ENCODE data around the gene KCNAB1.

The KCNAB1 gene

DNA sequence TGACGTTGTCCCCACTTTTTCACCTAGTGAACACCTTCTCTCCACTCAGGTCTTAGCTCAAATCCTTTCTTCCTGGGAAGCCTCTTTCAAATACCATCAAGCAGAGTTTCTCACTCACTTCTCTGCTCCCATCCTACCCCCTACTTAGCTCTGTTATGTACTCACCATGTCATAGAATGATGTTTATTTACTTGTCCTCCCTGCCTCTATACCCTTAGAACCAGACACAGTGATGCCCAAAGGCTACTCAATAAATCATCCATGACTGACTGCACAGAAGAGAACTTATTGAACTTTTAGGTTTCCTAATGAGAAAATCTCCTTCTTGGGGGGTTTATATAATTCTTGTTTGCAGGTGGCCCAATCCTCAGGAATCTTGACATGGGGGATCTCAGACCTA, 280.4 kb downstream of the KCNAB1 start:
- DNase-seq (ENCODE audit: low read depth): no peak
- TF ChIP-seq, protein P1, sequence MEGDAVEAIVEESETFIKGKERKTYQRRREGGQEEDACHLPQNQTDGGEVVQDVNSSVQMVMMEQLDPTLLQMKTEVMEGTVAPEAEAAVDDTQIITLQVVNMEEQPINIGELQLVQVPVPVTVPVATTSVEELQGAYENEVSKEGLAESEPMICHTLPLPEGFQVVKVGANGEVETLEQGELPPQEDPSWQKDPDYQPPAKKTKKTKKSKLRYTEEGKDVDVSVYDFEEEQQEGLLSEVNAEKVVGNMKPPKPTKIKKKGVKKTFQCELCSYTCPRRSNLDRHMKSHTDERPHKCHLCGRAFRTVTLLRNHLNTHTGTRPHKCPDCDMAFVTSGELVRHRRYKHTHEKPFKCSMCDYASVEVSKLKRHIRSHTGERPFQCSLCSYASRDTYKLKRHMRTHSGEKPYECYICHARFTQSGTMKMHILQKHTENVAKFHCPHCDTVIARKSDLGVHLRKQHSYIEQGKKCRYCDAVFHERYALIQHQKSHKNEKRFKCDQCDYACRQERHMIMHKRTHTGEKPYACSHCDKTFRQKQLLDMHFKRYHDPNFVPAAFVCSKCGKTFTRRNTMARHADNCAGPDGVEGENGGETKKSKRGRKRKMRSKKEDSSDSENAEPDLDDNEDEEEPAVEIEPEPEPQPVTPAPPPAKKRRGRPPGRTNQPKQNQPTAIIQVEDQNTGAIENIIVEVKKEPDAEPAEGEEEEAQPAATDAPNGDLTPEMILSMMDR (IDR thresholded peaks at IDR 0.05; ENCODE audit: control insufficient read depth, insufficient read depth, low read depth, low read length, missing control alignments): no peak
- no peak overlapping the region for H3K4me3 ChIP-seq (ENCODE audit: control insufficient read depth, low read depth, low read length)

DNA sequence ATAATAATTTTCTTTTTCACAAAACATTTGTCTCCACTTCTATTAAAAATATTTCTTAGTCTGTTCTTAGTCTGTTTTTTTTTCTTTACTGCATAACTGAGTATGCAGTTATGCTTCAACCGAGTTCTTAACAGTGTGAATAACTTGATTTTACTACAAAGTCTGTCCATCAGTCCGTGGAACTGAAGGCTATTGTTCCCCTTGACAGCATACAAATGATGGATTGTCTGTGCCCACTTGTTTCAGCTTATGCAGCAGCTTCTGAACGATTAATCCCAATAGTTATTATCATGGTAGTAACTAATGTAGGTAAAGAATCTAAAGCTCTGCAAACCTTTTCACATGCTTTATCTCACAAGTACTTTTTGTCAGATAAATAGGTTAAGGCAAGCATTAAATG, 283.8 kb downstream of the KCNAB1 start:
- no peak overlapping the region for H3K4me3 ChIP-seq (ENCODE audit: control insufficient read depth, low read depth, low read length)
- TF ChIP-seq, protein P1 (IDR thresholded peaks at IDR 0.05; ENCODE audit: control insufficient read depth, insufficient read depth, low read depth, low read length, missing control alignments): no peak
- DNase-seq (ENCODE audit: low read depth): no peak

DNA sequence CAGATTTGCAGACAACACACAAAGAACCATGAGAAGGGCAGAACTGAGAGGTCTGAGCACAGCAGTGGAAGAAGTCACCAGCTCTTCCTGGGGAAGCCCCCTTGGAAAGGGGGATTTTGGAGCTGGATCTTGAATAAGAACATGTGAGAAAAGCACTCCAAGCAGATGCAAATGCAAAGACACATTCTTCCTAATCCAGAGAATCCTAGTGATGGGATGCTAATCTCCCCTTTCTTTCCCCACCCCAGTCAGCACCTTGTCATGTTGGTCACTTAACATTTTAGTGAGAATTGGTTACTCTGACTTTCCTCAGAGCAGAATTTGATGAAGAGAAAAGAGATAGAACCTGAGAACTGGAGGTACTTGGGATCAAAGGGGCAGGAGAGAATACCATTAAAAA, 286.0 kb downstream of the KCNAB1 start:
- H3K4me3 ChIP-seq (ENCODE audit: control insufficient read depth, low read depth, low read length): no peak overlapping the region
- no peak for DNase-seq (ENCODE audit: low read depth)
- TF ChIP-seq, protein P1 (IDR thresholded peaks at IDR 0.05; ENCODE audit: control insufficient read depth, insufficient read depth, low read depth, low read length, missing control alignments): no peak

DNA sequence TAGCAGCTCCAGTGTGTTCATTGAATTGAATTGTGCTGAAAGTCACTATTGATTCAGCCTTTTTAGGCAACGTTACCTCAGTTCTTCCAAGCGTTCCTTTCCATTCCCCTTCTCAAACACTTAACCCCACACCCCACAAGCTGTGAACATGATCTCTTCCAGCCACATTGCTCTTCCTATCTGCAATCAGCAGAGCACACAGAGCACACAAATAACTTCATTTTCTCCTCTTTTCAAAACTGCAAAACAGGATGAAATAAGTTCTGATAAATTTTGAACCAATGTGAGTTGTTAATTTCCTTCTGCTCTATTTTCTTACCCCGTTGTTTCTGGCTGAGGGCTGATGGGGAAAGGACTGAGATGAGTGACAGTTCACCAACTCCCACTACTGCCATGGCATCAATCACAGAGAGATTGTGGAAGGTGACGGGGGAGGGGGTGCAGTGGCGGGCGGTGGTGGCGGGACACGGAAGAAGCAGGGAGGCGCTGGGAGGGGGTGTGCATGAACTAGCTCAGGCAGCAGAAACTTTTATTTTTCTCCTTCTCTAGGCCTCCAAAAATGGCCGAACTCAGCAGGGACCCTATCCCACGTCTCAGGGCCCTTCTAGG, 287.3 kb downstream of the KCNAB1 start:
- no peak for DNase-seq (ENCODE audit: low read depth)
- TF ChIP-seq, protein P1 (IDR thresholded peaks at IDR 0.05; ENCODE audit: control insufficient read depth, insufficient read depth, low read depth, low read length, missing control alignments): no peak

DNA sequence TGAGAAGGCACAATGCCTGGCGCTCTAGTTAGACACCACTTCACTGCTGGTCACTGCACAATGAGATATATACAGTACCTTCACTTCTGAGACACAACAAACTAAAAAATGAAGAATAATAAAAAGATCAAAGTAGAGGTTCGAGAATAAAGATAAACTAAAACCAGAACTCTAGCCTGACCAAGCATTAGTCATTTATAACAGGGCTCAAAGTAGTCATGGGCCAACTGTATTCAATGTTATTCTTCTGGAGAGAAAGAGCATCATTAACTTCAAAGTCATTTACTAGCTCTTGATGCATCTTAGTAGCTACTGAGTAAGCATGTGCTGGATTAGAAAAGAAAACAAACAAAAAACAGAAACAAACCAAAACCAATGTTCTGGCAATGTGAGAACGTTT, 289.3 kb downstream of the KCNAB1 start:
- TF ChIP-seq, protein P1 (IDR thresholded peaks at IDR 0.05; ENCODE audit: control insufficient read depth, insufficient read depth, low read depth, low read length, missing control alignments): no peak
- H3K4me3 ChIP-seq (ENCODE audit: control insufficient read depth, low read depth, low read length): no peak overlapping the region
- no peak for DNase-seq (ENCODE audit: low read depth)

More for the DNA sequence above, 287.3 kb downstream of the KCNAB1 start:
- no peak overlapping the region for H3K4me3 ChIP-seq (ENCODE audit: control insufficient read depth, low read depth, low read length)

DNA sequence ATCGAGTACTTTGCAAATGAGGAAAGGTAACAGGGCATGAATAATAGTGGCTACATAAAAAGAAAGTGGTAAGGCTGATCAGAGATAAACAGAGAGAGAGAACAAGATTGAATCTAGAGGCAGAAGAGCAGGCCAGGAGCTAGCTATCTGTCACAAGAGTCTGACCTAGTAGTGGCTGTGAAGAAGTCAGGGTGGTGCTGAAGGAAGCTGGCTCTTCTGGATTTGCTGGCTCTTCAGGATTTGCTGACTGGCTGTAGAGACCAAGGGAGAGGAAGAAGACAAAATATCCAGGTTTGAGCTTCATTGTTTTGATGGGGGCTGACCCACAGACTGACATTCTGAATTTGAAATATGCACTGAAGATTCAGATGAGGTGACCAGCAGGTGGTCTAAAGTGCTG, 292.2 kb downstream of the KCNAB1 start:
- DNase-seq (ENCODE audit: low read depth): no peak
- TF ChIP-seq, protein P1 (IDR thresholded peaks at IDR 0.05; ENCODE audit: control insufficient read depth, insufficient read depth, low read depth, low read length, missing control alignments): no peak
- H3K4me3 ChIP-seq (ENCODE audit: control insufficient read depth, low read depth, low read length): no peak overlapping the region

All from AG09309 (cell line).